HK-2 (cell line): Measurements from ENCODE around the gene RFX2.
A peak's percentile ranks its signal among the peaks of the same experiment; 100 is the strongest.
"Not testable (repeated sequence)": the region's sequence is repeated elsewhere in the genome, so short reads cannot be mapped to it uniquely, and the experiment has no call there.

ENCODE experiments used
- DNase-seq: peaks from one replicate; pipeline ENCODE4 v3.0.0-alpha.2; 2018; ENCODE audit not compliant: unreplicated experiment

The RFX2 gene

GRCh38 chr19:6074709-6075403, 35.4 kb downstream of the RFX2 start:
- DNase-seq = no peak

- DNase-seq = no peak
These were observed 36.2 kb downstream of the RFX2 start for GRCh38 chr19:6073858-6074708.

DNA sequence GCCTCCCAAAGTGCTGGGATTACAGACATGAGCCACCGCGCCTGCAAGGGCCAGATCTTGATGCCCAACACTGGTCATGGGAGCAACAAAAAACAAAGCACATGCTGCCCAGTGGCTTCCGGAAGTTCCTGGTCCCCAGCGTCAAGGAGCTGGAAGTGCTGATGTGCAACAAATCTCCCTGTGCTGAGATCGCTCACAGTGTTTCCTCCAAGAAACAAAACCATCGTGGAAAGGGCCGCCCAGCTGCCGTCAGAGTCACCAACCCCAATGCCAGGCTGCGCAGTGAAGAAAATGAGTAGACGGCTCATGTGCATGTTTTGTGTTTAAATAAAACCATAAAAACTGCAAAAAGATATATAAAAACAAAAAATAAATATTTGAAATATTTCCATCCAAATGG, 37.1 kb downstream of the RFX2 start:
- DNase-seq = not testable (repeated sequence)

DNA sequence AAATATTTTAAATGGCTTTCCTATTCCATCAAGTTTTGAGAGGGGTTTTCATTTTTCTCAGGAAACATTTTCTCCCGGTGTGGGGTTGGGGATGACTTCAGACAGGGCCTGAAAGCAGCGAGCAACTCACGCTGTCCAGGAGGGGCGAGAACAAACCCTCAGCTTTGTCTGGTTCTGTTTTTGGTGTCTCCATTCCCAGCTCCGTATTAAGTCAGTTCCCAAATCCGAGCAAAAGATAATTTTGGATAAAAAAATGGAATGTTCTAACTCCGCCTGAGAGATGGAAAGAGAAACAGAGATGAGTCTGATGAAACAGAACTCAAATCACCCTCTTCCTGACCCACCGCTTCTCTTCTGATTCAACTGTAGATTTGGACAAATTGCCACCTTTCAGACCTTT, 38.4 kb downstream of the RFX2 start:
- DNase-seq = no peak

DNA sequence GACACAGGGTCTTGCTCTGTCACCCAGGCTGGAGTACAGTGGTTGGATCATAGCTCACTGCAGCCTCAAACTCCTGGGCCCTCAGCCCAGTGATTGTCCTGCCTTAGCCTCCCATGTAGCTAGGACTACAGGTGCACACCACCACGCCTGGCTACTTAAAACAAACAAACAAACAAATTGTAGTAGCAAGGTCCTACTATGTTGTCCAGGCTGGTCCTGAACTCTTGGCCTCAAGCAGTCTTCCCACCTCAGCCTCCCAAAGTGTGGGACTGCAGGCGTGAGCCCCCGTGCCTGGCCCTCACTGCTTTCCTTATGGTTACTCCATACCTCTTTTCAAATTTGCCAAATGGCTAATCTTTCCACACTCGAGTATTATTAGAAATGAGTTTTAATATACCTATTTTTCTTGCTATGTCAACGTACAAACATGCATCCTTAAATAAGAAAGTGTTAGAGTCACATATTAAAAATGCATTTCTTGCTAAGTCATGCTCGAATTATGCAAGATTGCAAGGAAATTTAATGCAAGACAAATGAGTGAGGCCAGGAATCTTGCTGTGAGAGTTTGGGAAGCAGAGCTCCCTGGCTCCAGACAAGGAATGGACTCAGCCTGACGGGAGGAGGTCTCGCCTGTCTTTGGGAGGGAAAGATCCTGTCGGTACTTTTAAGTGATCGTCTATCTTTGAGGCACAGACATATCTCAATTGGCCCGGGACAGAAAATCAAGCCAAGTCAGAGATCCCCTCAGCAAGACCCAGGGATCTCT, 39.4 kb downstream of the RFX2 start:
- no peak for DNase-seq

GRCh38 chr19:6070207-6070681, 40.1 kb downstream of the RFX2 start:
- DNase-seq = no peak

- no peak for DNase-seq
These were observed 41.0 kb downstream of the RFX2 start for GRCh38 chr19:6069268-6069791.

- DNase-seq = no peak
These were observed 41.6 kb downstream of the RFX2 start for GRCh38 chr19:6068711-6069110.

- DNase-seq = no peak
These were observed 42.3 kb downstream of the RFX2 start for GRCh38 chr19:6067975-6068374.

GRCh38 chr19:6066661-6067646, 43.3 kb downstream of the RFX2 start:
- DNase-seq = peak; percentile 71

DNA sequence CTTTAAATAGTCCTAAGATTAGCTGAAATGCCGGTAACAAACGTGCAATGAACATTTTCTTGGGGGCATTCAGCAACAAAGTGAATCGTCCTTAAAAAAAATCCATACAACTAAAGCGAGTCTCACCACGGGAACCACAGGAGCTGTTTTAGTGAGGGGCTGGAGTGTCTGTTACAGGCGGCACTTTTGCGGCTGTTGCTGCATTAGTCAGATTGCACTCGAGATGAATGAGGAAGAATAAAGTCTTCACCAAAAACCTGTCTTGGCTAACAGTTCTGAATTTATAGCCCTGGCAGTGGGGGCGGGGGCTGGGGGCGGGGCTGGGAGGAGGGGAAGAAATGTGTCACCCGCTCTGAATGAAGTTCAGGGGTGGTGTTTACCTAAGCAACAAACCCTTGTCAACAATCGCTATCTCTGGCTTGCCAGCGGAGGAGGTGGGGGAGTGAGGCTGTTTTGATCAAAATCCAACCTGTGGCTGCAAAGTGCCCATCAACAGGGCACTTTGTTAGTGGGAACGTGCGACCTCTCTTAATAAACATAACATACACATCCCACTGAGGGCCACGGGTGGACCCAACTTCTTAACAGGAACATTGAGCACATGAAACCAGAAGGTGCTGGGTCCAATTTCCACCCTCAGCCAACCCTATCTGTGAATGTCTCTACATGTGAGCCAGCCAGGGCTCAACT, 44.5 kb downstream of the RFX2 start:
- DNase-seq = no peak

DNA sequence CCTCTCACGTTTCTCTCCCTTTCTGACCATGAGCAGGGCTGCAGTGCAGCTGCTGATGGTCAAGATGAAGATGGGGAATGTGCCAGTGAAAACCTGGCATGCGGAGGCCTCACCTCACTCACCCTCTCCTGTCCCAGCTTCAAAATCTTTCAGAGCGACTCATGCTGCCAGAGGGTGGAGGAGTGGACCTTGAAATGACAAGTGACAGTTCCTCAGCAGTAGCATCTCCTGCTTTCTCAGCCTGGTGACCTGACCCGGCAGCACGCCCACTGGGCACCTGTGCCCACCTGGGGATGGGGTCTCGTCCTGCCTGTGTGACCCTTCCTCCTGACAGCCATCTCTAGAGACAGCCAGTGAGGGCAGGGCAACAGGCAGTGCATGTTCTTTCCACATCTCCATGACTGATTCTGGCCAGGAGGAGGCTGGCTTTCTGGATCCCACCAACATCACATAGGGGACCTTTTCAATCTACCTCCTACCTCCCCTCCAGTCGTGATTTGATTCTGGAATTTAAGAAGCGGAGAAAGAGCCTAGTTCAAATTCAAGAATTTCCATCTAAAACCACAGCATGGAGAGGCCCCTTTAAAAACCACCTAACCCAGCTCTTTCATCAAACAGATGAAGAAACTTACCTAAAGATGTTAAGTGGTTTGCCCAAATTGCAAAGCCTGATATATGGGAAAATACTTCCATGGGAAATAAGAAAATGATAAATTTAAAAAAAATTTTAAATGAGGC, 45.8 kb downstream of the RFX2 start:
- peak; percentile 47 for DNase-seq

GRCh38 chr19:6063576-6064335, 46.5 kb downstream of the RFX2 start:
- no peak for DNase-seq

DNA sequence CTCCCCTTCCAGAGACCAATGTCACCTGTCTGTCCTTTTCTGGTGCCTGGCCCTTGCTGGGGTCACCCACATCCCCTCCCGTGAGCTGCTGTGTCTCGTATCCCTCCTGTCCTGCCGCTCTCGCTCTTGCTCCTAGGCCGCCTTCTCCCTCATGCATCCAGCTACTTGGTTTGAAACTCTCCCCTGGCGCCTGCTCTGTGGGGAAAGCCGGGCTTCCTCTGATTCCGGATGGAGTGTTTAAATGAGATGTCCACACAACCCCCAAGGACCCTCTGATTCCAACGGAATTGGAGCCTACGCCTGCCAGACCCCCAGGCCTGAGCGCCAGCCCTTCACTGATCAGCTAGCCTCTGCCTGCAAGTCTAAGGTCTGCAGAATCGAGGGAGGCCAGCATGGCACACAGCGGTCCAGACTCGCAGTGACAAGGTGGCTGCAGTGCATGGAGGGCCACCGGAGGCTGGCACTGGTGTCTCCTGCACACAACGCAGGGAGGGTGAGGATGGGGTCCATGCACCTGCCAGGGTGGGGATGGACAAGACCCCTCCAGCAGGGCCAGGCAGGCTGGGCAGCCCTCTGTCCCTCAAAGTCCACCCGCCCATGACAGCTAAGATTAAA, 47.2 kb downstream of the RFX2 start:
- no peak for DNase-seq

- no peak for DNase-seq
These were observed 48.0 kb downstream of the RFX2 start for GRCh38 chr19:6062274-6062673.

DNA sequence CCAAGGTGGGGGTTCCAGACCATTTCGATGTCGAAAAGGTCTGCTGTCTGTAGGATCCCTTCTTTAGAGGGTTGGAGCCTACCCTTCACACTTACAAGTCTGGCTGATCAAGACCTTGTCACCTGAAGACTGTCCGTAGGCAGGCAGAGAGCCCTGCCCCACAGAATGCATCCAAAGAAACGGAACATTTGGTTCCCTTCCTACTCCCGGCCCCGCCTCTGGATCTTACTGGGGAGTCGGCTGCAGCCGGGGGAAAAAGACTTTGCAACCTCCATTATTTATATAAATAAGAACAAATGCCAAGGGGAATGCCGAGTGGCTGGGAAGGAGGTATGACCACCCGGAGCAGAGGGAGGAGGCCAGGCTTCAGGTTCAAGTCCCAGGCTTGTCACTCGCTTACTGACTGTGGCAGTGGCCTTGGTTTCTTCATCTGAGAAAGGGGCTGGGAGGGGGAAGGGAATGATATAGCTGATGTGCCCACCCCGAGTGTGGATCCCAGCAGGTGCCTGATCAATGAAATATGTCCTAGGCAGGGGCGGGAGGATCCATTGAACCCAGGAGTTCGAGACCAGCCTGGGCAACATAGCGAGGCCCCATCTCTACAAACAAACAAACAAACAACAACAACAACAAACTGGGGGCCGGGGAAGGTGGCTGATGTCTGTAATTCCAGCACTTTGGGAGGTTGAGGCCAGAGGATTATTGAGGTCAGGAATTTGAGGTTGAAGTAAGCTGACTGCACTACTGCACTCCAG, 48.7 kb downstream of the RFX2 start:
- DNase-seq = no peak

- DNase-seq = no peak
These were observed 49.5 kb downstream of the RFX2 start for GRCh38 chr19:6060600-6061375.
